Renal pelvis (tissue), 4 donors: ENCODE measurements around the gene TUBA1A. TPM values are rescaled to one million over a fixed set of nuclear protein-coding genes. Genes with fewer than 3 reads are reported as not detected.
"Not testable (repeated sequence)": the region's sequence is repeated elsewhere in the genome, so short reads cannot be mapped to it uniquely, and the experiment has no call there.

Experiments used
- DNase-seq: peaks from one replicate; pipeline ENCODE4 v3.0.0-alpha.2; 2013
- polyA plus RNA-seq, 3 donors: library from polyadenylated mRNA; unstranded; fragments of 120-200 nt; gene quantifications; one replicate each; pipeline ENCODE4 v1.2.1, GENCODE V29; 2013; ENCODE audit not compliant: insufficient read length in 3 of 3

TUBA1A gene
- polyA plus RNA-seq, 3 donors, result 364 to 473 (median 401) TPM

DNA sequence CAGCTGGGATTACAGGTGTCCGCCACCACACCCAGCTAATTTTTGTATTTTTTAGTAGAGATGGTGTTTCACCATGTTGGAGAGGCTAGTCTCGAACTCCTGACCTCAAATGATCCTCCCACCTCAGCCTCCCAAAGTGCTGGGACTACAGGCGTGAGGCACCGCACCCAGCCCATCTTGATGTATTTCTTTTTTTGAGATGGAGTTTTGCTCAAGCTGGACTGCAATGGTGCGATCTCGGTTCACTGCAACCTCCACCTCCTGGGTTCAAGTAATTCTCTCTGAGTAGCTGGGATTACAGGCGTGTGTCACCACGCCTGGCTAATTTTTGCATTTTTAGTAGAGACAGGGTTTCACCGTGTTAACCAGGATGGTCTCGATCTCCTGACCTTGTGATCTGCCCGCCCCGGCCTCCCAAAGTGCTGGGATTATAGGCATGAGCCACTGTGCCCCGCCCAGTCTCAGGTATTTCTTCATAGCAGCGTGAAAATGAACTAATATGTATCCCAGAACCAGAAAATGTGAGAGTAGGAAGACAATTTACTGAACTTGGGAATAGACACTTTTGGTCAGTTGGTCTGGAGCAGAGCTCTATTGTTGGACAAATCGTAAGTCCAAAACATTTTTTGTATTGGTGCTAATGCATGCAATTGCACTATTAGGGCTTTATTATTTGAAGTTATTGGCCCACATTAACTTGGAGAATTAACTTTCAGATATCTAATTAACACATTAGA is 5.5 kb downstream of the TUBA1A start:
- not testable (repeated sequence) for DNase-seq

DNA sequence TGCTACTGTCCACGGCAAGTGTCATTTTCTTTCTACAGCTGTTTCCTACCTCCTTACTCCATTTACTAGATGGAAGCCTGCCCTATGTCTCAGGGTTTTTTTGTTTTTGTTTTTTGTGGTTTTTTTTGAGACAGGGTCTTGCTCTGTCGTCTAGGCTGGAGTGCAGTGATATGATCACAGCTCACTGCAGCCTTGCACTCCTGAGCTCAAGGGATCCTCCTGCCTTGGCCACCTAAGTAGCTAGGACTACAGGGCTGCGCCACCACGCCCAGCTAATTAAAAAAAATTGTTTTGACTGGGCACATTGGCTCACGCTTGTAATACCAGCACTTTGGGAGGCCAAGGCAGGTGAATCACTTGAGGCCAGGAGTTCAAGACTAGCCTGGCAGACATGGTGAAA is 14.7 kb downstream of the TUBA1A start:
- DNase-seq, result no peak

GRCh38 chr12:49170924-49171323 is 18.0 kb downstream of the TUBA1A start:
- no peak for DNase-seq

DNA sequence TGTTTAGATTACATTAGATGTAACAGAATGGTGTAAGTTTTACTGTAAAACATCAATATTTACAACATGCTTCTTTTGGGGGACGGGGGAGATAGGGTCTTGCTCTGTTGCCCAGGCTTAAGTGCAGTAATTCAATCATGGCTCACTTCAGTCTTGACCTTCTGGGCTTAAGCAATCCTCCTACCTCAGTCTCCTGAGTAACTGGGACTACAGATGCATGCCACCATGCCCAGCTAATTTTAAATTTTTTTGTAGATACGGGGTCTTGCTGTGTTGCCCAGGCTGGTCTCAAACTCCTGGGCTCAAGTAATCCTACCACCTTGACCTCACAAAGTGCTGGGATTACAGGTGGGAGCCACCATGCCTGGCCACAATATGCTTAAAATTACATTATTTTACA is 23.8 kb downstream of the TUBA1A start:
- no peak for DNase-seq

- DNase-seq, result not testable (repeated sequence)
Measured at GRCh38 chr12:49161901-49162300, 27.0 kb downstream of the TUBA1A start.

GRCh38 chr12:49161092-49161795 is 27.6 kb downstream of the TUBA1A start:
- DNase-seq, result no peak

GRCh38 chr12:49160399-49160798 is 28.5 kb downstream of the TUBA1A start:
- DNase-seq, result no peak

GRCh38 chr12:49154221-49154620 is 34.7 kb downstream of the TUBA1A start:
- DNase-seq, result no peak

DNA sequence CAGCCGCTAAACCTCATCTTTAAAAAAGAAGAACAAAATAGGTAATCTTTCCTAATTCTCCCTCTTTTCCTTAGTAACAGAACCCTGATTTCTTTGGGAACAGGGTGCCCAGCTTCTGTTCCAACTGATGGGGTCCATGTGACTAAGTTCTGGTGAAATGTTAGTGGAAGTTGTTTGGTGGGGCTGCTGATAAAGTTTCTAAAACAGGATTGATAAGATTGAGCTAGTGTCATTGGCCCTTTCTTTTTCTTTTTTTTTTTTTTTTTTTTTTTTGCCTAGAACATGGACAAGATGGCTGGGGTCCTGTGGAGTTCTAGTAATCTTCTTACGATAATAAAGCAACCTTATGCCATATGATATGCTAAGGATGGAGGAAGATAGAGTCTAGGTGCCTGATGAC is 41.5 kb downstream of the TUBA1A start:
- DNase-seq, result no peak

DNA sequence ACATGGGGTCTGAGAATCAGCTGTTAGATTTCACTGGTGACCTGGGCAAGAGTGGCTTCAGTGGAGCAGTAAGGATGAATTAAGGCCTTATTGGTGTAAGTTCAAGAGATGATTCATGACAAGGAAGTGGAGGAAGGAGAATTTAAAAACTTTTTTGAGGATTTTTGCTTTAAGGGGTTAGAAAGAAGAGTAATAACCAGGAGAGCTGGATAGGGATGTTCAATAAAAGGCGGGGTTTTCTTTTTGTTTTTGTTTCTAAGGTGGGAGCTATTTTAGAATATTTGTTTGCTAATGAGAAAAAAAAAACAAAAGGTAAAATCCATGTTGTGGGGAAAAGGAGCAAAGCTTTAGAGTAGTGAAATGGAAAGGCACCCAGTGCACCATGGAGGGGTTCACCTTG is 42.5 kb downstream of the TUBA1A start:
- DNase-seq, result no peak

DNA sequence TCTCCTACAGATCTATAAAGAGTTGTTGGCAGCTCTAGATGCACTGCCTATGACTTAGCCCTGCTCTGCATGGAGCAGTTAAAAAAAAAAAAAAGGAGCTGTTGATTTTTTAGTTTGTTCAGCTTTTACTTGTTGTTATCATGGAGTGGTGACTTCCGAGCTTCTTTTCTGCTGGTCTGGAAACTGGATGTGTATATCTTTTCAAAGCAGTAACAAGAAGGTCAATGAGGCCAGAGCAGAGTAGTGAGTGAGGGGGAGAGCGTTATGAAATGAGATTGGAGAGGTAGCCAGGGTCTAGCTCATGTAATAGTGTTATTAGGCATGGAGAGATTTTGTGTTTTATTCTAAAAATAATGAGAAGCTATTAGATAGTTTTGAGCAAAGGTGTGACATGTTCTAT is 44.5 kb downstream of the TUBA1A start:
- DNase-seq, result no peak

DNA sequence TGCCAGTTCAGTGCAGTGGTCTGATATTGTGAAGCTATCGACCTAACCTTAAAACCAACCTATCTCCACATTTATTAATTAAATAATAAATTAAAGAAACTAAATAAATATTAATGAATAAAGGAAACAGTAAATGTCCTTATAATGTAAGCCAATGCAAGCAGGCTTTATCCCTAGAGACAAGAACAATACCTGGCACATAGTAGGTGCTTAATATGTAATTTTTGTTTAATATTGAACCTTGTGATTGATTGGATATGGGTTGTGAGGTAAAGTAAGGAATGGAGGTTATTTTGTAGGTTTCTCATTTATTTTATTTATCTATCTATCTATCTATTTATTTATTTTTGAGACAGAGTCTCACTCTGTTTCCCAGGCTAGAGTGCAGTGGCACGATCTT is 49.9 kb downstream of the TUBA1A start:
- DNase-seq, result no peak

- DNase-seq, result no peak
Measured at GRCh38 chr12:49138587-49138986, 50.3 kb downstream of the TUBA1A start.

GRCh38 chr12:49137476-49137875 is 51.4 kb downstream of the TUBA1A start:
- no peak for DNase-seq

- DNase-seq, result not testable (repeated sequence)
Measured at GRCh38 chr12:49136997-49137396, 51.9 kb downstream of the TUBA1A start.

Other genes with a start within 250 kb of the TUBA1A start
- 100 to 1,000 TPM; 130 to 138 (median 138) TPM for gene ARF3, start 231.6 kb downstream of the TUBA1A start, polyA plus RNA-seq
- under 1 TPM in 1 of 3 donors, not detected in 2; 0.09 TPM for gene WNT10B, start 217.3 kb downstream of the TUBA1A start, polyA plus RNA-seq
- gene WNT1, start 210.8 kb downstream of the TUBA1A start, polyA plus RNA-seq, result not detected
- gene DDN, start 189.7 kb downstream of the TUBA1A start, polyA plus RNA-seq, result 100 to 1,000 TPM in 1 of 3 donors, 10 to 100 TPM in 2; 92.6 to 101 (median 93.1) TPM
- gene PRKAG1, start 170.3 kb downstream of the TUBA1A start, polyA plus RNA-seq, result 10 to 100 TPM; 71.6 to 87.5 (median 83.5) TPM
- gene KMT2D, start 128.3 kb downstream of the TUBA1A start, polyA plus RNA-seq, result 10 to 100 TPM; 47.9 to 66.1 (median 65.9) TPM
- gene RHEBL1, start 119.1 kb downstream of the TUBA1A start, polyA plus RNA-seq, result 1 to 10 TPM; 1.6 to 2.1 (median 2.0) TPM
- gene DHH, start 94.3 kb downstream of the TUBA1A start, polyA plus RNA-seq, result under 1 TPM; 0.34 to 0.50 (median 0.35) TPM
- gene LMBR1L, start 78.2 kb downstream of the TUBA1A start, polyA plus RNA-seq, result 10 to 100 TPM; 59.6 to 91.0 (median 90.9) TPM
- 1,000 to 10,000 TPM in 2 of 3 donors, 100 to 1,000 TPM in 1; 971 to 1,231 (median 1,109) TPM for gene TUBA1B, start 57.7 kb downstream of the TUBA1A start, polyA plus RNA-seq
- gene TUBA1C, start 76.0 kb upstream of the TUBA1A start, polyA plus RNA-seq, result 100 to 1,000 TPM; 140 to 152 (median 142) TPM
- under 1 TPM; 0.30 to 0.56 (median 0.47) TPM for gene PRPH, start 106.1 kb upstream of the TUBA1A start, polyA plus RNA-seq
- 10 to 100 TPM; 22.4 to 37.1 (median 26.6) TPM for gene TROAP, start 134.2 kb upstream of the TUBA1A start, polyA plus RNA-seq
- gene C1QL4, start 148.1 kb upstream of the TUBA1A start, polyA plus RNA-seq, result 1 to 10 TPM; 1.2 to 2.0 (median 1.3) TPM
- gene DNAJC22, start 157.8 kb upstream of the TUBA1A start, polyA plus RNA-seq, result 10 to 100 TPM; 16.1 to 25.4 (median 24.5) TPM
- 10 to 100 TPM; 42.5 to 53.3 (median 51.5) TPM for gene SPATS2, start 178.4 kb upstream of the TUBA1A start, polyA plus RNA-seq